Thoracic aorta (tissue), 2 donors: ENCODE data around the gene KIAA1217. TPM values are rescaled to one million over a fixed set of nuclear protein-coding genes. Genes with fewer than 3 reads are reported as not detected.

Experiments used
- ATAC-seq: fragments of 150-250 bp; one replicate; pipeline ENCODE4 v1.8.0; 2017; ENCODE audit warnings: low read depth; ENCODE audit not compliant: insufficient number of reproducible peaks, low FRiP score
- DNase-seq: peaks from one replicate; pipeline ENCODE4 v3.0.0-alpha.2; 2020; ENCODE audit warnings: low spot score
- H3K27ac ChIP-seq, 2 donors: fragments of 200-600 bp; sonication (generic); 1 replicate in 1 of 2; 2 replicates in 1 of 2; pipeline ENCODE4 v1.5.1; 2016; ENCODE audit warnings: mild to moderate bottlenecking in 2 of 2, moderate library complexity in 2 of 2
- H3K27me3 ChIP-seq: fragments of 200-600 bp; sonication (generic); replicated peaks from 2 replicates; pipeline ENCODE4 v1.6.0; 2016; ENCODE audit warnings: mild to moderate bottlenecking; ENCODE audit not compliant: insufficient read depth
- H3K36me3 ChIP-seq: fragments of 200-600 bp; sonication (generic); one replicate; pipeline ENCODE4 v1.5.1; 2016
- H3K4me1 ChIP-seq, 2 donors: fragments of 200-600 bp; sonication (generic); 1 replicate in 1 of 2; 2 replicates in 1 of 2; pipeline versions ENCODE4 v1.5.1 to v1.6.0; 2016; ENCODE audit warnings: low read depth in 2 of 2, mild to moderate bottlenecking in 1 of 2; ENCODE audit not compliant: control insufficient read depth in 1 of 2
- H3K4me3 ChIP-seq: fragments of 200-600 bp; sonication (generic); 2 replicates; pipeline ENCODE4 v1.5.1; 2016; ENCODE audit warnings: mild to moderate bottlenecking
- H3K9me3 ChIP-seq: fragments of 200-600 bp; sonication (generic); 2 replicates; pipeline ENCODE4 v1.5.1; 2016
- CTCF ChIP-seq: fragments of 200-600 bp; sonication (generic); IDR thresholded peaks from one replicate; pipeline ENCODE4 v1.5.1; 2019; ENCODE audit warnings: antibody characterized with exemption
- total RNA-seq, 2 donors: library from RNA; depleted of rRNA; stranded (reverse); fragments of >200 nt; gene quantifications; one replicate each; pipeline versions ENCODE4 v1.1.0 to v1.2.3, GENCODE V29; 2016

The KIAA1217 gene
- total RNA-seq, 2 donors from 2014 or later = 15.2 to 15.6 TPM

DNA sequence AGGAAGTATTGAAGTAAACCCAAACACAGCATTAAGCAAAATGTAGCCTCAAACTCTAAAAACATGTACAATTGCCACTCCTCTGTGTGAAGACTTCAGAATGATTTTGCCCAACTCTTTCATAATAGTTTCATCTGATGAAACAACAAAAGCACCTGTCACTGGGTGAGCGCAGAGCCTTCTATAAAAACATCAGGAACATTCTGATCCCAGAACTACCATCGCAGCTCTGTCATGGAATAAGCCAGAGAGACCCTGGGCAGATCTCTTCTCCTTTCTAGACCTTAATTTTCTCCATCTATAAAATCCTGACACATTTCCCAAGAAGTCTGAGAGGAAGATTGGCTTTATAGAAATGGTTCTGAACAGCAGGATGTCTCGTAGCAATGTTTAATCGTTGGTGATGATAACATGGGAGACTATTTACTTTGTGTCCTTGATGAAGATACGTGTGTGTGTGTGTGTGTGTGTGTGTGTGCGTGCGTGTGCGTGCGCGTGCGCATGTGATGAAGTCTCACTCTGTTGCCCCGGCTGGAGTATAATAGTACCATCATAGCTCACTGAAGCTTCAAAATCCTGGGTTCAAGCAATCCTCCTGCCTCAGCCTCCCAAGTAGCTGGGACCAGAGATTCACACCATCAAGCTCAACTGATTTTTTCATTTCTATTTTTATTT lies 198.0 kb downstream of the KIAA1217 start:
- no peaks in the 10 kb centered on the region for H3K9me3 ChIP-seq
- ATAC-seq (no peak), DNase-seq (no peak)
- no peak for TF ChIP-seq CTCF
- H3K4me1 ChIP-seq = no peaks in the 10 kb centered on the region
- H3K4me3 ChIP-seq = no peak overlapping the region
- no peak overlapping the region for H3K27ac ChIP-seq
- no peaks in the 10 kb centered on the region for H3K27me3 ChIP-seq
- H3K36me3 ChIP-seq = no peaks in the 10 kb centered on the region

DNA sequence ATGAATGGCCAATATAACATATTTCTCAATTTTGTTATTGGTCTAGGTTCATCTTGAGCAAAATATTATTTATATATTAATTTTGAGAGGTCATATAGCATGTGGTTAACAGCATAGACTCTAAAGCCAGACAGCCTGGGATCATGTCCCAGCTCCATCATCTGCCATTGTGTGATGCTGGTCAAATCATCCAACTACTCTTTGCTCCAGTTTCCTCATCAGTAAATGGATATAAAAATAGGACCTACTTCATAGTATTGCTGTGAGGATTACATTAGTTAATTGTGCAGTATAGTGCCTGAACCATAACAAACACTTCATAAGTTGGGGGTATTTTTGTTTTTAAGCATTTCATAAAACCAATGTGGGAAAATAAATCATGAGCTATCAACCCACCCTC lies 199.0 kb downstream of the KIAA1217 start:
- no peak for ATAC-seq
- Histone ChIP-seq H3K36me3 (no peaks in the 10 kb centered on the region), H3K4me3 (no peak overlapping the region), H3K9me3 (no peaks in the 10 kb centered on the region), H3K27me3 (no peaks in the 10 kb centered on the region), H3K27ac (no peak overlapping the region), H3K4me1 (no peaks in the 10 kb centered on the region)
- TF ChIP-seq CTCF = no peak
- DNase-seq = no peak

DNA sequence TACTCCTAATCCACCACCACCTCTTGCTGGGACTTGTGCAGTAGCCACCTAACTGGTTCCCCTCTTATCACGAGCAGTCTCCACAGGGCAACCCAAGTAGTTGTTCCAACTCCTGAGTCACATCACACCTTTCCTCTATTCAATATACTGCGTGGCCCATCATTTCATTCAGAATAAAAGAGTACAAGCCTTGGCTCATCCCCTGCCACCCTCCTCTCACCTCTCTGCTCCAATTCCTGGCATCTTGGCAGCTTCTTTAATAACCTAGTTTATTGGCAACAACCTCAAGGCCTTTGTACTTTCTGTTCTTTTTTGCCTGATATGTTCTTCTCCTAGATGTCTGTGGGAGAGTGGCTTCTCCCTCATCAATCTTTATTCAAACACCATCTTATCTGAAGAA lies 199.4 kb downstream of the KIAA1217 start:
- no peak for DNase-seq
- TF ChIP-seq CTCF = no peak
- Histone ChIP-seq H3K9me3 (no peaks in the 10 kb centered on the region), H3K27ac (no peak overlapping the region), H3K4me1 (no peaks in the 10 kb centered on the region), H3K36me3 (no peaks in the 10 kb centered on the region), H3K27me3 (no peaks in the 10 kb centered on the region), H3K4me3 (no peak overlapping the region)
- no peak for ATAC-seq

DNA sequence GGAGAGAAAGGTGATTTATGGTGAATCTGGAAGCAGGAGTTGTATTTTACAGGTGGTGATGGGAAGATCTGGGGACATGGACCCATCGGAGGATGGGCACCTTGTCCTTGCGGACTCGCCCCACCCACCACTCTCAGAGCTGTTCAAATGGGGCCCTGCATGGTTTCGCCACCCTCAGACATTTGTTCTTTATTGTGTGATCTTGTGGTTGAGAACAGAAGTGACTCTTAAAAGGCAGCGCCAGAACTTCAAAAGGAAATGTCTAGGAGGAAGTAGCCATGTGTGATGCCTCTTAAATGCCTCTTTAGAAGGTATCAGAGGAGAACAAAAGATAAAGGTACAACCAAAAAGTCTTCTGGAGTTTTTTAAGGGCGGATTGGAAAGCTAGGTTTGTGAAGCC lies 205.7 kb downstream of the KIAA1217 start:
- no peak overlapping the region for H3K4me3 ChIP-seq
- H3K4me1 ChIP-seq = no peaks in the 10 kb centered on the region
- H3K27me3 ChIP-seq = no peaks in the 10 kb centered on the region
- DNase-seq (no peak), ATAC-seq (no peak)
- H3K36me3 ChIP-seq = no peaks in the 10 kb centered on the region
- H3K27ac ChIP-seq = no peak overlapping the region
- H3K9me3 ChIP-seq = no peaks in the 10 kb centered on the region
- TF ChIP-seq CTCF = no peak

DNA sequence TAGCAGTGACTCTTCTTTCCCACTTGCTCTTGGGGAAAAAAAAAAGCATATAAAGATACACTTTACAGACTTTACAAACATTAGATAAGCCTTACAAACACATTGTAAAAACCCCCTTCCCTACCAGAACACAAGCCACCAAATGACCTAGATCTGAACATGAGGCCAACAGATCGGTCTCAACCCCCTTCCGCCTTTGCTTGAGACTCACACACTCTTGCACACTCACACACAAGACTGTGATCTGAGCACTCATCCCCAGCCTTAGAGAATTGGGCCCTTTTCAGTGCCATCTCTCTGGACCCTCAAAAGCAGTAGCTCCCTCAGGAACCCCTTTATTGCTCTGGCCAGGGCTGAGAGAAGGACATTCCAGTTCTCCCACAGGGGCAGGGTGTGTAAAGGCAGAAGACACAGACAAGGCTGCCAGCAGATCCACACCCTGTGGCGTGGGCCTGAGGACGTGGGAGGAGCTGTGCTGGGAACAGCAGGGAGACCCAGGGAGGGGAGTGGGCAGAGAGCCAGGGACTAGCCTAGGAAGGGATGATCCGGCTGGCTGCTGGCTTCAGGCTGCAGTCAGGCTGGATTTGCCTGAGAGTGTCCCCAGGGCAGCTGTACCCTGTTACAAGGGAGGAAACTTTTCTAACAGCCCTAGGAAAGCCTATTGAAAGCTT lies 206.7 kb downstream of the KIAA1217 start:
- TF ChIP-seq CTCF = no peak
- Histone ChIP-seq H3K36me3 (no peaks in the 10 kb centered on the region), H3K4me1 (no peaks in the 10 kb centered on the region), H3K4me3 (no peak overlapping the region), H3K27me3 (no peaks in the 10 kb centered on the region), H3K9me3 (no peaks in the 10 kb centered on the region), H3K27ac (no peak overlapping the region)
- ATAC-seq = no peak
- DNase-seq = no peak
